ENCODE data around the gene AOC2.

AOC2 gene, protein sequence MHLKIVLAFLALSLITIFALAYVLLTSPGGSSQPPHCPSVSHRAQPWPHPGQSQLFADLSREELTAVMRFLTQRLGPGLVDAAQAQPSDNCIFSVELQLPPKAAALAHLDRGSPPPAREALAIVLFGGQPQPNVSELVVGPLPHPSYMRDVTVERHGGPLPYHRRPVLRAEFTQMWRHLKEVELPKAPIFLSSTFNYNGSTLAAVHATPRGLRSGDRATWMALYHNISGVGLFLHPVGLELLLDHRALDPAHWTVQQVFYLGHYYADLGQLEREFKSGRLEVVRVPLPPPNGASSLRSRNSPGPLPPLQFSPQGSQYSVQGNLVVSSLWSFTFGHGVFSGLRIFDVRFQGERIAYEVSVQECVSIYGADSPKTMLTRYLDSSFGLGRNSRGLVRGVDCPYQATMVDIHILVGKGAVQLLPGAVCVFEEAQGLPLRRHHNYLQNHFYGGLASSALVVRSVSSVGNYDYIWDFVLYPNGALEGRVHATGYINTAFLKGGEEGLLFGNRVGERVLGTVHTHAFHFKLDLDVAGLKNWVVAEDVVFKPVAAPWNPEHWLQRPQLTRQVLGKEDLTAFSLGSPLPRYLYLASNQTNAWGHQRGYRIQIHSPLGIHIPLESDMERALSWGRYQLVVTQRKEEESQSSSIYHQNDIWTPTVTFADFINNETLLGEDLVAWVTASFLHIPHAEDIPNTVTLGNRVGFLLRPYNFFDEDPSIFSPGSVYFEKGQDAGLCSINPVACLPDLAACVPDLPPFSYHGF

DNA sequence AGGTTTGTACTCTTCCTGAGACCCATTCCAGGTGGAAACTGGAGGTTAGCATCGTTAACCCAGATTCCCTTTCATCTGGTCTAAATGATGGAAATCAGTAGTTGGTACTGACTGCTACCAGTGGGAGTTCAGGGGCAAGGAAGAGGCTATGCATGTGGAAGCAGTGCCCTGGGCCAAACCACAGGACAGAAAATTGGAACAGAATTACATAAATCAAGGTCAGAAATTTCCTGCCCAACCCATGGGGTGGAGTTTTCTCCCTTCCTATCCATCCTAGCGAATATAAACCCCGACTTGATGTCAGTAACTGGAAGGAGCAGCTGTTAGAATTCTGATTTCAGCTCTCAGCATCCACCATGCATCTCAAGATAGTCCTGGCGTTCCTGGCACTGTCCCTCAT, at the start of gene AOC2:
Gene AOC2, plus strand, starts transcription at position 310 of the 400 bp plus-strand sequence. Its CDS starts 47 bp downstream, at position 357.
- no peak for DNase-seq
- TF ChIP-seq GATA1 (IDR thresholded peaks at IDR 0.05; ENCODE audit: low read depth, low read length) (no peak), POLR2A (IDR thresholded peaks at IDR 0.05; ENCODE audit: low read length) (no peak)

DNA sequence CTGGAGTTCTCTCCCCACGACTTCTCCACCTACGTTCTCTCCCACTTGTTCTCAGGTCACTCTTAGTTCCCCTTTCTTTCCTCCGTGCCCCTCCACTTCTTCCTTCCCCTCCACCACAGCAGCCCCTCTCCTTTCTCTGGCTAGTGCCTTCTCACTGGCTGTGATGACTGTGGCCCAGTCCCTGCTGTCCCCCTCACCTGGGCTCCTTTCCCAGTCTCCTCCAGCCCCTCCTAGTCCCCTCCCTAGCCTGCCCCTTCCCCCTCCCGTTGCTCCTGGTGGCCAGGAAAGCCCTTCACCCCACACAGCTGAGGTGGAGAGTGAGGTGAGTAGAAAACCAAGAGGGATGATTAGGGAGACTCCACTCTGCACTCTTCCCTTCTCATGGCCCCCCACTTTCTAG, 49.3 kb upstream of the AOC2 start:
- no peak for DNase-seq
- TF ChIP-seq GATA1 (IDR thresholded peaks at IDR 0.05; ENCODE audit: low read depth, low read length) (no peak), POLR2A (IDR thresholded peaks at IDR 0.05; ENCODE audit: low read length) (no peak)

DNA sequence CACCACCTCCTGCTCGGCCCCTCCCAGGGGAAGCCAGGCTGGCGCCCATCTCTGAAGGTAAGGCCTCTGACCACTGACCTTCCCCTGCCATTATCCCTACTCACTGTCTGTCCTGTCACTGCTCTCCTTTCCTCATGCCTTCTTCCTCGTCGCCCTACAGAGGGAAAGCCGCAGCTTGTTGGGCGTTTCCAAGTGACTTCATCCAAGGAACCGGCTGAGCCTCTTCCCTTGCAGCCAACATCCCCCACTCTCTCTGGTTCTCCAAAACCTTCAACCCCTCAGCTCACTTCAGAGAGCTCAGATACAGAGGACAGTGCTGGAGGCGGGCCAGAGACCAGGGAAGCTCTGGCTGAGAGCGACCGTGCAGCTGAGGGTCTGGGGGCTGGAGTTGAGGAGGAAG, 48.9 kb upstream of the AOC2 start:
- TF ChIP-seq GATA1 (IDR thresholded peaks at IDR 0.05; ENCODE audit: low read depth, low read length) (no peak), POLR2A (IDR thresholded peaks at IDR 0.05; ENCODE audit: low read length) (no peak)
- no peak for DNase-seq

DNA sequence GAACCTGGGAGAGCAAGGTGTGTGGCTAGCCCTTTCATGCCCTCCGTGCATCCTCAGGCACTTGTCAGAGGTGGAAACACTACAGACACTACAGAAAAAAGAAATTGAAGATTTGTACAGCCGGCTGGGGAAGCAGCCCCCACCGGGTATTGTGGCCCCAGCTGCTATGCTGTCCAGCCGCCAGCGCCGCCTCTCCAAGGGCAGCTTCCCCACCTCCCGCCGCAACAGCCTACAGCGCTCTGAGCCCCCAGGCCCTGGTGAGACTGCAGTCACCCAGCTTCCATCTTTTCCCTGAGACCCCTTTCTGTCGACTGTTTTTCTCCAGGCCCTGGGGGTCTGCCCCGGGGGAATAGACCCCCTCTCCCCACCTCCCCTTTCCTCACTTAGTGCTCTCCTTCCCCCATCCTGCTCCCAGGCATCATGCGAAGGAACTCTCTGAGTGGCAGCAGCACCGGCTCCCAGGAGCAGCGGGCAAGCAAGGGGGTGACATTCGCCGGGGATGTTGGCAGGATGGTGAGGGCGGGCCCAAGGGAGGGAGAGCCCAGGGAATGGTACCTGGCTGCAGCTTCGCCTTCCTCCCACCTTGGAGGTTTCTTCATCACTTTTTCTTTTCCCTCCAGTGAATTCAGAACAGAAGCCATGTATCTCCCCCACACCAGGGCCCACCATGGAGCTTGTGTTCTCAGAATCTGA, 48.2 kb upstream of the AOC2 start:
- no peak for TF ChIP-seq GATA1 (IDR thresholded peaks at IDR 0.05; ENCODE audit: low read depth, low read length)
- TF ChIP-seq POLR2A (IDR thresholded peaks at IDR 0.05; ENCODE audit: low read length): no peak
- DNase-seq: no peak

DNA sequence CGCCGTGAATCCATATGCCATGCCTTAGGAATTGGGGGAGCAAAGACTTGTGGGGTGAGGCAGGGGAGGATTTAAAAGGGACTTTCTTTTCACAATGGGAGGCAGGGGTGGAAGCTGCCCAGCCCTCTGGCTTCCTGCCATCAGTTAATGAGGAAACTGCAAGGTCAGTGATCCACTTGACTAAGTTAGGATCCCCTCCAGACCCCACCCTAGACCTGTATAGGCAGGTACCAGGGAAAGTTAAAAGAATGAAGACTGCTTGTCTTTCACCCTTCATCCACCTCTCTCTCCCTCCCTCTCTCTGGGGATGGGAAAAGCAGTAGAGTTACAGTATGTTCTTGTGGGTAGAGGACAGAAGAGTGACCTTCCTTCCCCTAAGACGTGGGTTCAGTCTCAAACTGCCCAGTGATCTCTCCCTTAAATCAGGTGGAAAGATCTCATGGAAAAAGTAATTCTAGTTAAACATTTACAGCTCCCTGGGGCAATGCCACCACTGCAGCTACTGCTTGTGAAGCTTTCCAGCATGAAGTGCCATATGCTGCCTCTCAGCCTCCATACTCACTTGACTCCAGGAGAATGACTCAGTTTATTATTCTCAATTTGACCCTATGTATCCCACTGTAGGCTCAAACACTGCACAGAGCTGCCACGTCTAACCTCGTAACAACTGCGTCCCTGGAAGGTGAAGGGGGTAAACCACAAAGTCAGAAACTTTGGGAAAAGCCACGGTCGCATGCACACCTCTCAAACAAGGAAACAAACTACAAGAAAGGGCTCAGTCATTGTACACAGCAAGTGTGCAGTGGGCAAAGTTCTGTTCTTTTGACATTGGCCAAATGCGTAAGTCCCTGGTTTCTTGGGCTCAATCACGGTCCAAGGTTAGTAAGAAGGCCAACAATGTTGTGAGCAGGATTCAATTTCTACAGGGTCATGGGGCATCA, 47.0 kb upstream of the AOC2 start:
- TF ChIP-seq POLR2A (IDR thresholded peaks at IDR 0.05; ENCODE audit: low read length) (no peak), GATA1 (IDR thresholded peaks at IDR 0.05; ENCODE audit: low read depth, low read length) (no peak)
- DNase-seq: peak in 1 of 2 experiments; percentile 21

DNA sequence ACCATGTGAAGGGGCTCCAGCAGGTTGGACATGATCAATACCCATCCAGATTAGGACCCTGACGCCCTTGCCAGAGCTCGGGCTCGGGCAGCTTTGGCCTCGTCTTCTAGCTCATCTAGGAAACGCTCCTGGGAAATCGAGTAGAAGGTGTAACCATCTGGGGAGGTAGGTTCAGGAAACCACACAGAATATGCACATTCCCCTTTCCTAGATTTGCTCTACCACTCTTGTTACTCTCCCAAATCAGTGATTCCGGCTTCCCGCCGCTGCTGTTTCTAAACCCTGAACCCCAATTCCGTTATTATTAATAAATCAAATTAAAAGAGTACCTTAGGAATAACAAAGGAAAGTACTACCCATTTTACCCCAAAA, 46.4 kb upstream of the AOC2 start:
- DNase-seq: no peak
- TF ChIP-seq POLR2A (IDR thresholded peaks at IDR 0.05; ENCODE audit: low read length) (no peak), GATA1 (IDR thresholded peaks at IDR 0.05; ENCODE audit: low read depth, low read length) (no peak)

DNA sequence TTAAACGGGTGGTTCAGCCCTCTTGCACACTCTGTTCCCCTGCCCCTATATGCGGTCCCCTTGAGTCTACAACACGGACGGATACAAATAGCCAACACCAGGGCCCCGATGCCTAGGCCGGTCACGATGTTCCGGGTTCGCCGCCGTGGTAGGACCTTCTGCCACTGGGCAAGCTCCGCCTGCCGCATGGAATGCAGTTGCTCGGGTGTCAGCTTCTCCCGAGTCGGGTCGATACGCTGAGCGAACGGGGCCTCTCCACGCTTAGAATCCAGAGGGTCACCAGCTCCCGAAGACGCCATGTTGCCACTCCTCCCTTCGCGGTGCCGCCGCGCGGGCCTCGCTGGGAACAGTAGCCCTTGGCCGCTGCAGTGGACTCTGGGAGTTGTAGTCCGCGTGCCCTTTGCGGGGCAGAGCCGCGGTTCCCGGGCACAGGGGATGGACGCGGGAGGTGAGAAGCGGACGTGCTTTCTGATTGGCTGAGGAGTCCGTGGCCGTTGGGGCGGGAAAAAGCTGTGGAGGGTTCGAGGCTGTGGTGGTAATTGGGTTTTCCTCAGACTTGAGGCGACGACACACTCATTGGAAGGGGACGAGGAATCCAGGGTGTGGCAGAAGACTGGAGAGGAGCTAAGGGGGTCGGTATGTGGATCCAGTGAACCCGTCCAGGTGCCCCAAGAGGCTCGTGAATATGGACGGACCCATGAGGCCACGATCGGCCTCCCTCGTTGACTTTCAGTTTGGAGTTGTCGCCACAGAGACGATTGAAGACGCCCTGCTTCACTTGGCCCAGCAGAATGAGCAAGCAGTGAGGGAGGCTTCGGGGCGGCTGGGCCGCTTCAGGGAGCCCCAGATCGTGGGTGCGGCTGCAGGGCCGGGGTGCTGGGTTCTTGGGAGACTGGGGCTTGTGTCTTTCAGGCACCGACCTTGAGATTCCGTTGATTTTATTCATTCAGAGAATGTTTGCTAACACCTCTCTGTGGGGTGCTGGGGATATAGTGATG, 45.7 kb upstream of the AOC2 start, which contains the start of the genes CNTD1 and COA3:
Gene CNTD1, plus strand, starts transcription at position 479 of the 998 bp plus-strand sequence. Its CDS starts 207 bp downstream, at position 686.
Gene COA3, minus strand, starts transcription at position 322 of the 998 bp plus-strand sequence. Its CDS starts 23 bp downstream, at position 299.
- TF ChIP-seq POLR2A (IDR thresholded peaks at IDR 0.05; ENCODE audit: low read length) (peak; percentile 45), GATA1 (IDR thresholded peaks at IDR 0.05; ENCODE audit: low read depth, low read length) (no peak)
- DNase-seq: peak; percentile 85 to 88

DNA sequence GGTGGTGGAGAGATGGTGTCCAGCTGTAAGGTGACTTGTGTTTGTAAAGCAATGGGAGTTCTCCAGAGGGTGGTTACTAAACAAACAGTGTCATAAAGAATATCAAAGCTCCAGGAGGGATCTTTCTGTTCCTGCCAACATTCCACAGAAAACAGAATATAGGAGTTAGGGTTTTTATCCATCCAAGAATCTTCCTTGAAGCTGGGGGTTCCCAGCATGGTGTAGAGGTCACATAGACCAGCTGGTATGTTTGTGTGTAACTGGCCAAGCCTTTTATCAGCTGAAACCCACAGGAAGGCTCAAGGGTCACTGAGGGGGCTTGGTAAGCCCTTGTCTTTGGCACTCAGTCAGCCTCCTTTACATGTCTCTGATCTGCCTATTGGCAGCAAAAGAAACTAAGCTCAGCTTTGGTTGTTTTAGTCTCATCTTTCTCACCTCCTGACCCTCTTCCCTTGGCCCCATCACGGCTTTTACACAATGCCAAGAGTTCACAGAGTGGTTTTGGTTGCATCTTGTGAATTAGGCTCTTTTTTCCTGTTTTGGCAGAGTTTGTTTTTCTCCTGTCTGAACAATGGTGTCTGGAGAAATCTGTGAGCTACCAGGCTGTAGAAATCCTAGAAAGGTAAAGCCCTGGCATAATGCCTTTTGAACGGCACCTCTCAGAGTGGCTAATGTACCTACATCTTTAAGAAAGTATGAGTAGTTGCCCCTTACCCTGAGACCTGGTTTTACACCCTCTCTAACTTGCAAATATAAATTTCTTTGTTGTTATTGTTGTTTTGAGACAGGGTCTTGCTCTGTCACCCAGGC, 41.1 kb upstream of the AOC2 start:
- TF ChIP-seq GATA1 (IDR thresholded peaks at IDR 0.05; ENCODE audit: low read depth, low read length) (no peak), POLR2A (IDR thresholded peaks at IDR 0.05; ENCODE audit: low read length) (no peak)
- no peak for DNase-seq

DNA sequence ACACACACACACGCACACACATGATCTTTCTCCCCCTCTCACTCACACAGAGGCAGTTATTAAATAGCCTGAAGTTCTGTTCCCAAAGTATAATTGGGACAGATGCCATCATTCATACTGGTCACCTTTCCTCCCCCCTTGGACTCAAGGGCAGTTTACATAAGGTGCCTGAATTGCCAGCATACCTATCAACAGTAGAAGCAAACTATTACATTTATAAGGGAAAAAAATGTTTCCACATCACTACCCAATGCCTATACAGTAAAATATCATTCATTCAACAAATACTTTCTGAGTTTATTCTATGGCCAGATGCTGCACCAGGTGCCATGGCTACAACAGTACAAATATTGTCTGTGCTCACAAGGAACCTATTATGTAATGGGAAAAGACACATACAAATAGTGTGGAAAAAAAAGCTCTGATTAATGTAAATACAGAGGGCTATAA, 39.4 kb upstream of the AOC2 start:
- no peak for TF ChIP-seq GATA1 (IDR thresholded peaks at IDR 0.05; ENCODE audit: low read depth, low read length)
- TF ChIP-seq POLR2A (IDR thresholded peaks at IDR 0.05; ENCODE audit: low read length): no peak
- DNase-seq: no peak

DNA sequence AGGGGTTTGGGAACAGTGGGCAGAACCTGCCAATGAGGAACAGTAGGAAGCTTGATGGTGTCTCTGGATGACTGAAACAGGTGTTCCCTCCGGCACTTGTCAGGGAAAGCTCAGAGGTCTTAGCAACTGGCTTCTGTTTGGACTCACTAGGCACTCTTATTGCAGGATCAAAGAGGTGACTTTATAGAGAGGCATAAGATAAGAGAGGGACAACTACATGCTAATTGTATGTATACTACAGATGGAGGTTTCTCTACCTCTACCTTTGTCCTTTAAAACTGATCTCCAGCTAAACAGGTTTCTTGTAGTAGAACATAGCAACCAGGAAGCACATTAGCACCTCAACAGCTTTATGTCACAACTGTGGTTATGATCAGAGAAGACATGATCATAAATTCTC, 38.1 kb upstream of the AOC2 start:
- no peak for DNase-seq
- no peak for TF ChIP-seq GATA1 (IDR thresholded peaks at IDR 0.05; ENCODE audit: low read depth, low read length)
- TF ChIP-seq POLR2A (IDR thresholded peaks at IDR 0.05; ENCODE audit: low read length): no peak

DNA sequence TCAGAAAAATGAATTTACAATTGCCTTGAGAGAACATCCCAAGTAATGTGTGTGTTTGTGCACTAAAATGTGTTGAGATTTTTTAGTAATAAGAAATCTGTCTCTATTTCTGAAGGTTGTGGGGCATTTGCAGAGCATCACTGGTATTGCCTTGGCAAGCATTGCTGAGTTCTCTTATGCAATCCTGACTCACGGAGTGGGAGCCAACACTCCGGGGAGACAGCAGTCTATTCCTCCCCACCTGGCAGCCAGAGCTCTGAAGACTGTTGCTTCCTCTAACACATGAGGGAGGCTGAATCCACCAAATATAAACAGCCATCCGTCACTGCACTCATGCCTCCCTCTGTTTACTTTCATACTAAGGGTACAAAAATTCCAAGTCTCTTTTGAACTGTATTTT, 35.1 kb upstream of the AOC2 start:
- DNase-seq: no peak
- TF ChIP-seq POLR2A (IDR thresholded peaks at IDR 0.05; ENCODE audit: low read length) (no peak), GATA1 (IDR thresholded peaks at IDR 0.05; ENCODE audit: low read depth, low read length) (no peak)

Measured in erythroblast (primary cell).